ENCODE data around the gene ARPC1B. TPM values are rescaled to one million over a fixed set of nuclear protein-coding genes. Genes with fewer than 3 reads are reported as not detected.

Gene ARPC1B
- total and polyA plus RNA-seq, 9 of the 15 experiments (the other 6 are each of a cell fraction or from before 2014, with no cell fraction given) = 6.7 to 357 (median 211) TPM

DNA sequence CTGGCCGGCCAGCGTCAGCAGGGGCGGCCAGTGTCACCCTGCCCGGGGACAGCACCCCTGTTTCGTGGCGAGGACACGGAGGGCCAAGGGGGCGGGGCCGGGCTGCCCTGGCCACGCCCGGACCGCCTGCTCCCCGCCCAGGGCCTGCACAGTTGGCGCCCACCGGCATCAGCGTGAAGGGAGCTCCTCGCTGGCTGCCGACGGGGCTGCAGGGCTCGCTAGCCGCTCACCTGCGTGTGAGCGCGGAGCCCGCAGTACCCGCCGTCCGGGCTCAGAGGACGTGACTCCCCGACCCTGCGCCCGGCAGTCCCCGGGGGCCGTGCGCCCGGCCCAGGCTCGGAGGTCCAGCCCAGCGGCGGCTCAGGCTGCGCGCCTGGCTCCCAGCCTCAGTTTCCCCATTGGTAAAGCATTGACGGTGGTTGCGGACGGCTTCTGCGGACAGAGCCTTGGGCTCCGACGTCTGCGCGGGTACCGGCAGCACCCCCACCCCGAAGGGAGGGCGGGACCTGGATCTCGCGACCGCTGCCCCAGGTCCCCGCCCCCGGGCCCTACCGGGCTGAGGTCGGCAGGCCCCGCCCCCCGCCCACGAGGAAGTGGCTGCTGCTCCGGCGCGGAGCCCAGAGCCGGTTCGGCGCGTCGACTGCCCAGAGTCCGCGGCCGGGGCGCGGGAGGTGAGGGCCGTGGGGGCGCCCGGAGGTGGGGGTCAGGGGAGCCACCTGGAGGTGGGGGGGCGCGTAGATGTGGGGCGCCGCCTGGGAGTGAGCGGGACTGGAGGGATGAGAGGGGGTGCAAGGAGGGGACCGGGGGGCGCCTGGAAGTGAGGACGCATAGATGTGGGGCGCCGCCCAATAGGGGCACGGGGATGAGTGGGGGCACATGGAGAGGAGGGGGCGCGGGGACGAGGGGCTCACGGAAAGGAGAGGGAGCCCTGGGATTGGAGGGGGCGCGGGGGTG is at the start of gene ARPC1B (continued):
- TF ChIP-seq, protein P1, sequence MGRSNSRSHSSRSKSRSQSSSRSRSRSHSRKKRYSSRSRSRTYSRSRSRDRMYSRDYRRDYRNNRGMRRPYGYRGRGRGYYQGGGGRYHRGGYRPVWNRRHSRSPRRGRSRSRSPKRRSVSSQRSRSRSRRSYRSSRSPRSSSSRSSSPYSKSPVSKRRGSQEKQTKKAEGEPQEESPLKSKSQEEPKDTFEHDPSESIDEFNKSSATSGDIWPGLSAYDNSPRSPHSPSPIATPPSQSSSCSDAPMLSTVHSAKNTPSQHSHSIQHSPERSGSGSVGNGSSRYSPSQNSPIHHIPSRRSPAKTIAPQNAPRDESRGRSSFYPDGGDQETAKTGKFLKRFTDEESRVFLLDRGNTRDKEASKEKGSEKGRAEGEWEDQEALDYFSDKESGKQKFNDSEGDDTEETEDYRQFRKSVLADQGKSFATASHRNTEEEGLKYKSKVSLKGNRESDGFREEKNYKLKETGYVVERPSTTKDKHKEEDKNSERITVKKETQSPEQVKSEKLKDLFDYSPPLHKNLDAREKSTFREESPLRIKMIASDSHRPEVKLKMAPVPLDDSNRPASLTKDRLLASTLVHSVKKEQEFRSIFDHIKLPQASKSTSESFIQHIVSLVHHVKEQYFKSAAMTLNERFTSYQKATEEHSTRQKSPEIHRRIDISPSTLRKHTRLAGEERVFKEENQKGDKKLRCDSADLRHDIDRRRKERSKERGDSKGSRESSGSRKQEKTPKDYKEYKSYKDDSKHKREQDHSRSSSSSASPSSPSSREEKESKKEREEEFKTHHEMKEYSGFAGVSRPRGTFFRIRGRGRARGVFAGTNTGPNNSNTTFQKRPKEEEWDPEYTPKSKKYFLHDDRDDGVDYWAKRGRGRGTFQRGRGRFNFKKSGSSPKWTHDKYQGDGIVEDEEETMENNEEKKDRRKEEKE (IDR thresholded peaks at IDR 0.05; ENCODE audit: borderline replicate concordance in 1 of 2, control insufficient read depth in 1 of 2, low read depth in 2 of 2, low read length in 1 of 2) = no peak
- TF ChIP-seq, protein P2, sequence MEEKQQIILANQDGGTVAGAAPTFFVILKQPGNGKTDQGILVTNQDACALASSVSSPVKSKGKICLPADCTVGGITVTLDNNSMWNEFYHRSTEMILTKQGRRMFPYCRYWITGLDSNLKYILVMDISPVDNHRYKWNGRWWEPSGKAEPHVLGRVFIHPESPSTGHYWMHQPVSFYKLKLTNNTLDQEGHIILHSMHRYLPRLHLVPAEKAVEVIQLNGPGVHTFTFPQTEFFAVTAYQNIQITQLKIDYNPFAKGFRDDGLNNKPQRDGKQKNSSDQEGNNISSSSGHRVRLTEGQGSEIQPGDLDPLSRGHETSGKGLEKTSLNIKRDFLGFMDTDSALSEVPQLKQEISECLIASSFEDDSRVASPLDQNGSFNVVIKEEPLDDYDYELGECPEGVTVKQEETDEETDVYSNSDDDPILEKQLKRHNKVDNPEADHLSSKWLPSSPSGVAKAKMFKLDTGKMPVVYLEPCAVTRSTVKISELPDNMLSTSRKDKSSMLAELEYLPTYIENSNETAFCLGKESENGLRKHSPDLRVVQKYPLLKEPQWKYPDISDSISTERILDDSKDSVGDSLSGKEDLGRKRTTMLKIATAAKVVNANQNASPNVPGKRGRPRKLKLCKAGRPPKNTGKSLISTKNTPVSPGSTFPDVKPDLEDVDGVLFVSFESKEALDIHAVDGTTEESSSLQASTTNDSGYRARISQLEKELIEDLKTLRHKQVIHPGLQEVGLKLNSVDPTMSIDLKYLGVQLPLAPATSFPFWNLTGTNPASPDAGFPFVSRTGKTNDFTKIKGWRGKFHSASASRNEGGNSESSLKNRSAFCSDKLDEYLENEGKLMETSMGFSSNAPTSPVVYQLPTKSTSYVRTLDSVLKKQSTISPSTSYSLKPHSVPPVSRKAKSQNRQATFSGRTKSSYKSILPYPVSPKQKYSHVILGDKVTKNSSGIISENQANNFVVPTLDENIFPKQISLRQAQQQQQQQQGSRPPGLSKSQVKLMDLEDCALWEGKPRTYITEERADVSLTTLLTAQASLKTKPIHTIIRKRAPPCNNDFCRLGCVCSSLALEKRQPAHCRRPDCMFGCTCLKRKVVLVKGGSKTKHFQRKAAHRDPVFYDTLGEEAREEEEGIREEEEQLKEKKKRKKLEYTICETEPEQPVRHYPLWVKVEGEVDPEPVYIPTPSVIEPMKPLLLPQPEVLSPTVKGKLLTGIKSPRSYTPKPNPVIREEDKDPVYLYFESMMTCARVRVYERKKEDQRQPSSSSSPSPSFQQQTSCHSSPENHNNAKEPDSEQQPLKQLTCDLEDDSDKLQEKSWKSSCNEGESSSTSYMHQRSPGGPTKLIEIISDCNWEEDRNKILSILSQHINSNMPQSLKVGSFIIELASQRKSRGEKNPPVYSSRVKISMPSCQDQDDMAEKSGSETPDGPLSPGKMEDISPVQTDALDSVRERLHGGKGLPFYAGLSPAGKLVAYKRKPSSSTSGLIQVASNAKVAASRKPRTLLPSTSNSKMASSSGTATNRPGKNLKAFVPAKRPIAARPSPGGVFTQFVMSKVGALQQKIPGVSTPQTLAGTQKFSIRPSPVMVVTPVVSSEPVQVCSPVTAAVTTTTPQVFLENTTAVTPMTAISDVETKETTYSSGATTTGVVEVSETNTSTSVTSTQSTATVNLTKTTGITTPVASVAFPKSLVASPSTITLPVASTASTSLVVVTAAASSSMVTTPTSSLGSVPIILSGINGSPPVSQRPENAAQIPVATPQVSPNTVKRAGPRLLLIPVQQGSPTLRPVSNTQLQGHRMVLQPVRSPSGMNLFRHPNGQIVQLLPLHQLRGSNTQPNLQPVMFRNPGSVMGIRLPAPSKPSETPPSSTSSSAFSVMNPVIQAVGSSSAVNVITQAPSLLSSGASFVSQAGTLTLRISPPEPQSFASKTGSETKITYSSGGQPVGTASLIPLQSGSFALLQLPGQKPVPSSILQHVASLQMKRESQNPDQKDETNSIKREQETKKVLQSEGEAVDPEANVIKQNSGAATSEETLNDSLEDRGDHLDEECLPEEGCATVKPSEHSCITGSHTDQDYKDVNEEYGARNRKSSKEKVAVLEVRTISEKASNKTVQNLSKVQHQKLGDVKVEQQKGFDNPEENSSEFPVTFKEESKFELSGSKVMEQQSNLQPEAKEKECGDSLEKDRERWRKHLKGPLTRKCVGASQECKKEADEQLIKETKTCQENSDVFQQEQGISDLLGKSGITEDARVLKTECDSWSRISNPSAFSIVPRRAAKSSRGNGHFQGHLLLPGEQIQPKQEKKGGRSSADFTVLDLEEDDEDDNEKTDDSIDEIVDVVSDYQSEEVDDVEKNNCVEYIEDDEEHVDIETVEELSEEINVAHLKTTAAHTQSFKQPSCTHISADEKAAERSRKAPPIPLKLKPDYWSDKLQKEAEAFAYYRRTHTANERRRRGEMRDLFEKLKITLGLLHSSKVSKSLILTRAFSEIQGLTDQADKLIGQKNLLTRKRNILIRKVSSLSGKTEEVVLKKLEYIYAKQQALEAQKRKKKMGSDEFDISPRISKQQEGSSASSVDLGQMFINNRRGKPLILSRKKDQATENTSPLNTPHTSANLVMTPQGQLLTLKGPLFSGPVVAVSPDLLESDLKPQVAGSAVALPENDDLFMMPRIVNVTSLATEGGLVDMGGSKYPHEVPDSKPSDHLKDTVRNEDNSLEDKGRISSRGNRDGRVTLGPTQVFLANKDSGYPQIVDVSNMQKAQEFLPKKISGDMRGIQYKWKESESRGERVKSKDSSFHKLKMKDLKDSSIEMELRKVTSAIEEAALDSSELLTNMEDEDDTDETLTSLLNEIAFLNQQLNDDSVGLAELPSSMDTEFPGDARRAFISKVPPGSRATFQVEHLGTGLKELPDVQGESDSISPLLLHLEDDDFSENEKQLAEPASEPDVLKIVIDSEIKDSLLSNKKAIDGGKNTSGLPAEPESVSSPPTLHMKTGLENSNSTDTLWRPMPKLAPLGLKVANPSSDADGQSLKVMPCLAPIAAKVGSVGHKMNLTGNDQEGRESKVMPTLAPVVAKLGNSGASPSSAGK (IDR thresholded peaks at IDR 0.05) = no peak
- TF ChIP-seq HNRNPL (IDR thresholded peaks at IDR 0.05; ENCODE audit: low read depth, low read length) (0 out of 2 replicates have a peak, but pooled peaks have one; percentile 31), DNMT1 (IDR thresholded peaks at IDR 0.05) (no peak), ETV5 (CRISPR knock-in tag; IDR thresholded peaks at IDR 0.05; ENCODE audit: low read depth) (peak; percentile 59; the same call in 1 of the 2 replicates), TCF3 (CRISPR knock-in tag; IDR thresholded peaks at IDR 0.05) (0 out of 2 replicates have a peak, but pooled peaks have one; percentile 6), KLF13 (tag; IDR thresholded peaks at IDR 0.05; ENCODE audit: borderline replicate concordance, low read depth) (0 out of 2 replicates have a peak, but pooled peaks have one; percentile 3), BRD4 (IDR thresholded peaks at IDR 0.05) (peak; percentile 75; the same call in 1 of the 2 replicates), ETV6 (IDR thresholded peaks at IDR 0.05; ENCODE audit: borderline replicate concordance in 1 of 2, low read depth in 2 of 2, low read length in 1 of 2) (peak in 1 of 2 experiments; percentile 42; a peak in 1 of 4 replicates), ETV6 (CRISPR knock-in tag; IDR thresholded peaks at IDR 0.05; ENCODE audit: borderline replicate concordance) (no peak), RBFOX2 (IDR thresholded peaks at IDR 0.05; ENCODE audit: low read depth, low read length) (peak; percentile 79)

Data from K562 (cell line).